Measurements from ENCODE around the gene SLFNL1. TPM values are rescaled to one million over a fixed set of nuclear protein-coding genes. Genes with fewer than 3 reads are reported as not detected.

SLFNL1 gene
- total RNA-seq = 0.82 TPM

GRCh38 chr1:41021526-41022308 is at the start of gene SLFNL1:
Gene SLFNL1 (minus strand): TSS chr1:41021725. CDS start chr1:41020660, 1,065 bp downstream.

GRCh38 chr1:40979241-40980067 is 42.1 kb downstream of the SLFNL1 start, which contains the start of gene CTPS1:
Gene CTPS1 (plus strand): TSS chr1:40979696. CDS start chr1:40983291, 3,595 bp downstream.

Other genes with a start within 250 kb of the SLFNL1 start
- 7.2 TPM for gene KCNQ4, start 237.9 kb downstream of the SLFNL1 start, total RNA-seq
- 11.2 TPM for gene CITED4, start 159.4 kb downstream of the SLFNL1 start, total RNA-seq
- gene CTPS1, start 42.0 kb downstream of the SLFNL1 start, total RNA-seq = 31.7 TPM
- 81.1 TPM for gene SCMH1, start 220.6 kb upstream of the SLFNL1 start, total RNA-seq